Ovary (tissue), 3 donors: ENCODE results near the gene TRIM28.

Source experiments
- EP300 ChIP-seq: sonication (generic); formaldehyde crosslinking; IDR thresholded peaks from one replicate; pipeline ENCODE4 v1.6.1; 2017; ENCODE audit warnings: antibody characterized with exemption
- POLR2A ChIP-seq: fragments of 450-650 bp; IDR thresholded peaks from one replicate; pipeline ENCODE4 v1.6.1; 2017; ENCODE audit warnings: antibody characterized with exemption, mild to moderate bottlenecking, moderate library complexity
- TF ChIP-seq, protein P1 (sequence below), 3 donors: fragments of 450-650 bp in 2 of 3; fragments of 200-600 bp in 1 of 3; IDR thresholded peaks; one replicate each; pipeline versions ENCODE4 v1.5.1 to v1.8.0; 2016 to 2022; ENCODE audit warnings: antibody characterized with exemption in 3 of 3, mild to moderate bottlenecking in 1 of 3
- donor health status: DM: no; HTN: no; CAD: no.

DNA sequence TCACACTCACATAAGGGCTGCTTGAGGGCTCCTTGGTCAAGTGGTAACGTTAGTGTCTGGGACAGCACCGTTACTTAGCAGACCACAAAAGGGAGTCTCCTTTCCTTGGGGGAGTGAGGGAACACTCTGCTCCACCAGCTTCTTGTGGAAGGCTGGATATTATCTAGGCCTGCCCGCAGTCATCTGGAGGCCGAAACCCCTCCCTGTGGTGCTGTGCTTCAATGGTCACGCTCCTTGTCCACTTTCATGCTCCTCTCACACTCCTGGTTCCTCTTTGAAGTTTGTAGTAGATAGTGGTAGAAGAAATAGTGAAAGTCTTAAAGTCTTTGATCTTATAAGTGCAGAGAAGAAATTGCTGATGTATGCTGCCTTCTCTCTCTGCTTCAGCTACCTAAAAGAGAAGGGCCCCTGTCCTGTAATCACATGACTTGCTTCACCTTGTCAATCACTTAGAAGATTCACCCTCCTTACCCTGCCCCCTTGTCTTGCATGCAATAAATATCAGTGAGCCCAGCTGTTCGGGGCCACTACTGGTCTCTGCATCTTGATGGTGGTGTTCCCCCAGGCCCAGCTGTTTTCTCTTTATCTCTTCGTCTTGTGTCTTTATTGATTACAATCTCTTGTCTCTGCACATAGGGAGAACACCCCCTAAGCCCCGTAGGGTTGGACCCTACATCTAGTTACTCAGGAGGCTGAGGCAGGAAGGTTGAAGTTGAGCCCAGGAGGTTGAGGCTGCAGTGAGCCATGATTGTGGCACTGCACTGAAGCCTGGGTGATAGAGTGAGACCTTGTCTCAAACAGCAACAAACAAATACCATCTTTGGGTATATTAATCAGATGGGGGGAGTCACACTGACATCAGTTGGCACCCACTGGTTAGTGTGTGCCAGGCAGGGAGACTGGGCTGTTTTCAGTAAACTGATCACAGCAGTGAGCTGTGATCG, 40.9 kb downstream of the TRIM28 start:
- TF ChIP-seq, protein P1, sequence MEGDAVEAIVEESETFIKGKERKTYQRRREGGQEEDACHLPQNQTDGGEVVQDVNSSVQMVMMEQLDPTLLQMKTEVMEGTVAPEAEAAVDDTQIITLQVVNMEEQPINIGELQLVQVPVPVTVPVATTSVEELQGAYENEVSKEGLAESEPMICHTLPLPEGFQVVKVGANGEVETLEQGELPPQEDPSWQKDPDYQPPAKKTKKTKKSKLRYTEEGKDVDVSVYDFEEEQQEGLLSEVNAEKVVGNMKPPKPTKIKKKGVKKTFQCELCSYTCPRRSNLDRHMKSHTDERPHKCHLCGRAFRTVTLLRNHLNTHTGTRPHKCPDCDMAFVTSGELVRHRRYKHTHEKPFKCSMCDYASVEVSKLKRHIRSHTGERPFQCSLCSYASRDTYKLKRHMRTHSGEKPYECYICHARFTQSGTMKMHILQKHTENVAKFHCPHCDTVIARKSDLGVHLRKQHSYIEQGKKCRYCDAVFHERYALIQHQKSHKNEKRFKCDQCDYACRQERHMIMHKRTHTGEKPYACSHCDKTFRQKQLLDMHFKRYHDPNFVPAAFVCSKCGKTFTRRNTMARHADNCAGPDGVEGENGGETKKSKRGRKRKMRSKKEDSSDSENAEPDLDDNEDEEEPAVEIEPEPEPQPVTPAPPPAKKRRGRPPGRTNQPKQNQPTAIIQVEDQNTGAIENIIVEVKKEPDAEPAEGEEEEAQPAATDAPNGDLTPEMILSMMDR (IDR thresholded peaks at IDR 0.05): no peak
- no peak for TF ChIP-seq POLR2A
- TF ChIP-seq EP300: no peak
